IMR-90 (cell line): ENCODE measurements around the gene OPCML. TPM values are rescaled to one million over a fixed set of nuclear protein-coding genes. Genes with fewer than 3 reads are reported as not detected.

Experiments used
- ATAC-seq: fragments of 200-7000 bp; cut with Tn5 transposase; 2 replicates; pipeline ENCODE4 v1.9.1; 2020; ENCODE audit warnings: low read depth, mild to moderate bottlenecking, moderate library complexity
- BruUV-seq: library from RNA; stranded (reverse); fragments of 400-500 nt; replicated peaks from 2 replicates; lab custom pipeline; 2021; lab: Mats Ljungman, UMichigan
- CTCF ChIA-PET: fragments of 300-600 bp; formaldehyde crosslinking; extraction: SDS; loops from one replicate; lab custom pipeline; 2021; ENCODE audit warnings: antibody characterized with exemption; lab: Yijun Ruan, JAX
- POLR2A ChIA-PET: fragments of 300-600 bp; sonication (Branson Sonifier 250); formaldehyde crosslinking; loops from one replicate; lab custom pipeline; 2022; ENCODE audit warnings: antibody characterized with exemption; ENCODE audit not compliant: unreplicated experiment; lab: Charles Lee
- DNase-seq: peaks from one replicate; pipeline ENCODE4 v3.0.0; 2013
- H2AFZ ChIP-seq: replicated peaks from 2 replicates; pipeline ENCODE3; 2013; ENCODE audit warnings: low read length, mild to moderate bottlenecking; ENCODE audit not compliant: poor library complexity
- H2AK5ac ChIP-seq: 2 replicates; pipeline ENCODE4 v1.6.1; 2013; ENCODE audit warnings: low read depth, low read length, inconsistent platforms
- H2AK9ac ChIP-seq: replicated peaks from 2 replicates; pipeline ENCODE3; 2013; ENCODE audit warnings: mild to moderate bottlenecking, low read depth, low read length, moderate library complexity; ENCODE audit not compliant: poor library complexity
- H2BK120ac ChIP-seq: 2 replicates; pipeline ENCODE4 v1.6.1; 2013; ENCODE audit warnings: low read depth, low read length, inconsistent platforms
- H2BK15ac ChIP-seq: 3 replicates; pipeline ENCODE4 v1.6.1; 2013; ENCODE audit warnings: low read depth, low read length, inconsistent platforms
- H2BK20ac ChIP-seq: 2 replicates; pipeline ENCODE4 v1.6.1; 2013; ENCODE audit warnings: low read depth, mild to moderate bottlenecking, inconsistent platforms, low read length, moderate library complexity
- H2BK5ac ChIP-seq: 2 replicates; pipeline ENCODE4 v1.6.1; 2013; ENCODE audit warnings: mild to moderate bottlenecking, low read depth, low read length, inconsistent platforms; ENCODE audit not compliant: poor library complexity, severe bottlenecking
- H3K14ac ChIP-seq: replicated peaks from 2 replicates; pipeline ENCODE4 v1.6.1; 2013; ENCODE audit warnings: low read depth, low read length, inconsistent platforms
- H3K18ac ChIP-seq: 2 replicates; pipeline ENCODE4 v1.6.1; 2013; ENCODE audit warnings: low read depth, low read length, control low read depth
- H3K23ac ChIP-seq: 2 replicates; pipeline ENCODE4 v1.6.1; 2013; ENCODE audit warnings: low read depth, low read length, inconsistent platforms
- H3K27ac ChIP-seq: 2 replicates; pipeline ENCODE4 v1.5.1; 2013; ENCODE audit warnings: mild to moderate bottlenecking, control low read depth, low read length; ENCODE audit not compliant: insufficient read depth
- H3K27me3 ChIP-seq: 2 replicates; pipeline ENCODE4 v1.6.1; 2013; ENCODE audit warnings: low read length; ENCODE audit not compliant: control insufficient read depth, insufficient read depth
- H3K36me3 ChIP-seq: 2 replicates; pipeline ENCODE4 v1.6.1; 2013; ENCODE audit warnings: low read length, mixed read lengths; ENCODE audit not compliant: control insufficient read depth, insufficient read depth
- H3K4ac ChIP-seq: 2 replicates; pipeline ENCODE4 v1.6.1; 2013; ENCODE audit warnings: low read depth, low read length, inconsistent platforms
- H3K4me1 ChIP-seq: 2 replicates; pipeline ENCODE4 v1.6.1; 2013; ENCODE audit warnings: low read length, mixed read lengths; ENCODE audit not compliant: control insufficient read depth, insufficient read depth
- H3K4me2 ChIP-seq: 2 replicates; pipeline ENCODE4 v1.6.1; 2013; ENCODE audit warnings: low read depth, mild to moderate bottlenecking, control low read depth, low read length, moderate library complexity
- H3K4me3 ChIP-seq: 2 replicates; pipeline ENCODE4 v1.5.1; 2013; ENCODE audit warnings: low read depth, mild to moderate bottlenecking, control low read depth, low read length, moderate library complexity; ENCODE audit not compliant: insufficient read depth
- H3K56ac ChIP-seq: 2 replicates; pipeline ENCODE4 v1.6.1; 2013; ENCODE audit warnings: low read length, inconsistent platforms; ENCODE audit not compliant: insufficient read depth; ENCODE audit errors: extremely low read depth
- H3K79me1 ChIP-seq, 2 experiments: 2 replicates each; pipeline ENCODE4 v1.6.1; 2013; ENCODE audit warnings: low read length in 2 of 2, inconsistent platforms in 1 of 2, low read depth in 1 of 2
- H3K9ac ChIP-seq: 2 replicates; pipeline ENCODE4 v1.6.1; 2013; ENCODE audit warnings: low read depth, low read length, control low read depth
- H3K9me1 ChIP-seq: 2 replicates; pipeline ENCODE4 v1.6.1; 2013; ENCODE audit warnings: low read length, inconsistent platforms; ENCODE audit not compliant: insufficient read depth
- H3K9me3 ChIP-seq: 2 replicates; pipeline ENCODE4 v1.6.1; 2013; ENCODE audit warnings: low read length; ENCODE audit not compliant: control insufficient read depth, insufficient read depth
- H4K20me1 ChIP-seq: 2 replicates; pipeline ENCODE4 v1.6.1; 2013; ENCODE audit warnings: low read length, inconsistent platforms; ENCODE audit not compliant: insufficient read depth
- H4K5ac ChIP-seq: 2 replicates; pipeline ENCODE4 v1.6.1; 2013; ENCODE audit warnings: mild to moderate bottlenecking, low read depth, low read length, control low read depth
- H4K8ac ChIP-seq, 2 experiments: 2 replicates each; pipeline ENCODE4 v1.6.1; 2013; ENCODE audit warnings: low read depth in 2 of 2, low read length in 2 of 2, control low read depth in 1 of 2, inconsistent platforms in 1 of 2
- H4K91ac ChIP-seq: 2 replicates; pipeline ENCODE4 v1.6.1; 2013; ENCODE audit warnings: low read depth, low read length, inconsistent platforms; ENCODE audit not compliant: insufficient read depth
- BHLHE40 ChIP-seq: fragments of 150-350 bp; IDR thresholded peaks from 2 replicates; pipeline ENCODE4 v1.6.1; 2016; ENCODE audit warnings: mild to moderate bottlenecking, low read depth, low read length
- CEBPB ChIP-seq: IDR thresholded peaks from 2 replicates; pipeline ENCODE4 v1.6.1; 2012; ENCODE audit warnings: low read depth, low read length, improper control_type of control experiment
- CHD1 ChIP-seq: IDR thresholded peaks from 2 replicates; pipeline ENCODE4 v1.6.1; 2012; ENCODE audit warnings: low read depth, low read length, improper control_type of control experiment
- FOS ChIP-seq: fragments of 150-350 bp; IDR thresholded peaks from 2 replicates; pipeline ENCODE4 v1.6.1; 2016; ENCODE audit warnings: low read depth, low read length
- MAFK ChIP-seq: IDR thresholded peaks from 2 replicates; pipeline ENCODE4 v1.6.1; 2012; ENCODE audit warnings: low read depth, low read length, improper control_type of control experiment
- MAZ ChIP-seq: IDR thresholded peaks from 2 replicates; pipeline ENCODE4 v1.6.1; 2012; ENCODE audit warnings: low read depth, mild to moderate bottlenecking, low read length, improper control_type of control experiment, moderate library complexity, borderline replicate concordance
- MXI1 ChIP-seq: IDR thresholded peaks from 2 replicates; pipeline ENCODE4 v1.6.1; 2012; ENCODE audit warnings: low read depth, mild to moderate bottlenecking, low read length, moderate library complexity, borderline replicate concordance
- NFE2L2 ChIP-seq: fragments of 150-350 bp; IDR thresholded peaks from 2 replicates; pipeline ENCODE4 v1.6.1; 2016; ENCODE audit warnings: low read depth, mild to moderate bottlenecking, low read length
- POLR2A ChIP-seq: IDR thresholded peaks from 2 replicates; pipeline ENCODE4 v1.6.1; 2012; ENCODE audit warnings: mild to moderate bottlenecking, low read depth, low read length
- RAD21 ChIP-seq: IDR thresholded peaks from 2 replicates; pipeline ENCODE4 v1.6.1; 2012; ENCODE audit warnings: low read length, improper control_type of control experiment
- RCOR1 ChIP-seq: IDR thresholded peaks from 2 replicates; pipeline ENCODE4 v1.6.1; 2012; ENCODE audit warnings: mild to moderate bottlenecking, low read length, improper control_type of control experiment; ENCODE audit not compliant: insufficient replicate concordance
- RFX5 ChIP-seq: IDR thresholded peaks from 2 replicates; pipeline ENCODE4 v1.8.0; 2012; ENCODE audit warnings: low read depth, mild to moderate bottlenecking, low read length, moderate library complexity
- SMC3 ChIP-seq: fragments of 150-350 bp; IDR thresholded peaks from 2 replicates; pipeline ENCODE4 v1.6.1; 2016; ENCODE audit warnings: low read depth, mild to moderate bottlenecking, antibody characterized with exemption, low read length, moderate library complexity
- WGBS, 2 experiments: methylation state at CpG; one replicate each; pipeline versions ENCODE4 v1.1.5 to v1.1.7; 2013; ENCODE audit warnings: missing lambda C conversion rate in 2 of 2; ENCODE audit not compliant: insufficient read length in 1 of 2; ENCODE audit errors: extremely low coverage in 2 of 2; 5-methylcytosine and 5-hydroxymethylcytosine counted together
- dilution Hi-C: fragments of 300-500 bp; cut with HindIII; formaldehyde crosslinking; loops from one replicate; pipeline ENCODE4 v1.14.3; 2018; ENCODE audit warnings: low sequenced_read_pairs; ENCODE audit not compliant: unreplicated experiment
- in situ Hi-C: fragments of 300-500 bp; cut with MboI; formaldehyde crosslinking; loops from 3 replicates; pipeline ENCODE4 v1.14.3; 2019; ENCODE audit warnings: low sequenced_read_pairs, inconsistent platforms, mixed read lengths
- intact Hi-C: fragments of 100-400 bp; cut with micrococcal nuclease; formaldehyde crosslinking; loops from 2 replicates; pipeline ENCODE4 v1.10.0; 2022
- polyA plus RNA-seq, 3 experiments: library from polyadenylated mRNA; depleted of rRNA; stranded (reverse); fragments of >200 nt; gene quantifications; 2 replicates each; pipeline ENCODE4 v1.2.3, GENCODE V29; 2012; ENCODE audit warnings: low replicate concordance in 1 of 3
- total RNA-seq: library from RNA; depleted of rRNA; stranded (reverse); fragments of >200 nt; gene quantifications from 2 replicates; pipeline ENCODE4 v1.2.3, GENCODE V29; 2012
- TF ChIP-seq, protein P1 (sequence below): fragments of 150-350 bp; IDR thresholded peaks from 2 replicates; pipeline ENCODE4 v1.6.1; 2016; ENCODE audit warnings: low read depth, mild to moderate bottlenecking, low read length, moderate library complexity, borderline replicate concordance
- TF ChIP-seq, protein P2 (sequence below): conservative IDR thresholded peaks from 2 replicates; pipeline ENCODE4 v1.5.1; 2012; ENCODE audit warnings: mild to moderate bottlenecking, low read depth, low read length, improper control_type of control experiment
- TF ChIP-seq, protein P3 (sequence below): fragments of 150-350 bp; IDR thresholded peaks from 2 replicates; pipeline ENCODE4 v1.6.1; 2017; ENCODE audit warnings: mild to moderate bottlenecking, antibody characterized with exemption, low read length, low read depth

Gene OPCML
- total and polyA plus RNA-seq, 2 of the 4 experiments (the other 2 are of a cell fraction), result under 0.01 to 2.6 TPM

DNA sequence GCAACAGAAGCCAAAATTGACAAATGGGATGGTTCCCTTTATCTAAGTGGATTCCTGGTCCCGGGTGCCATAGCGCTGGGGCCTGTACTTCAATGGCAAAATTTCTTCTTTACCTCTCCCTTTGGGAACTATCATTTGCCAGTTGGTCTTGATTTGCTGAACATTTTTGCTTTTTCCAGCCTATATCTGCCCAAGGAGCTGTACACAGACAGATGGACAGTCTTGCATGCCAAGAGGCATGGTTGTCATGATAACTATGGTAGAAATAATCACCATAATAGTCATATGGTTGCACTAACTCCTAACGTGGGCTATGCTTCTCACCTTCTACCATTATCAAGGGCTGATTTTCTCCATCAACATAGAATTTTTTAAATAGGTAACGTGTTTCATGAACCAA, 1030.9 kb downstream of the OPCML start:
- H3K4me1 ChIP-seq, result no peaks in the 10 kb centered on the region
- no peaks in the 10 kb centered on the region for H3K79me1 ChIP-seq
- no peak overlapping the region for H2AK5ac ChIP-seq
- H4K20me1 ChIP-seq, result no peaks in the 10 kb centered on the region
- H3K9me1 ChIP-seq, result no peaks in the 10 kb centered on the region
- no peaks in the 10 kb centered on the region for H3K36me3 ChIP-seq
- H3K14ac ChIP-seq, result no peak overlapping the region
- H3K56ac ChIP-seq, result no peak overlapping the region
- intact Hi-C loops, result no loop called here
- ChIA-PET CTCF (no interaction called here), POLR2A (no interaction called here)
- BruUV-seq, result no TSS peak
- H3K18ac ChIP-seq, result no peak overlapping the region
- H2AK9ac ChIP-seq, result no peak overlapping the region
- no peak overlapping the region for H2BK5ac ChIP-seq
- no peak overlapping the region for H3K9ac ChIP-seq
- no peak overlapping the region for H3K4me3 ChIP-seq
- TF ChIP-seq POLR2A, result no peak
- no peak for TF ChIP-seq CEBPB
- no peak for TF ChIP-seq RCOR1
- no peak for TF ChIP-seq MAFK
- no peak for TF ChIP-seq CHD1
- TF ChIP-seq, protein P1, sequence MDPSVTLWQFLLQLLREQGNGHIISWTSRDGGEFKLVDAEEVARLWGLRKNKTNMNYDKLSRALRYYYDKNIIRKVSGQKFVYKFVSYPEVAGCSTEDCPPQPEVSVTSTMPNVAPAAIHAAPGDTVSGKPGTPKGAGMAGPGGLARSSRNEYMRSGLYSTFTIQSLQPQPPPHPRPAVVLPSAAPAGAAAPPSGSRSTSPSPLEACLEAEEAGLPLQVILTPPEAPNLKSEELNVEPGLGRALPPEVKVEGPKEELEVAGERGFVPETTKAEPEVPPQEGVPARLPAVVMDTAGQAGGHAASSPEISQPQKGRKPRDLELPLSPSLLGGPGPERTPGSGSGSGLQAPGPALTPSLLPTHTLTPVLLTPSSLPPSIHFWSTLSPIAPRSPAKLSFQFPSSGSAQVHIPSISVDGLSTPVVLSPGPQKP, result no peak
- TF ChIP-seq, protein P2, sequence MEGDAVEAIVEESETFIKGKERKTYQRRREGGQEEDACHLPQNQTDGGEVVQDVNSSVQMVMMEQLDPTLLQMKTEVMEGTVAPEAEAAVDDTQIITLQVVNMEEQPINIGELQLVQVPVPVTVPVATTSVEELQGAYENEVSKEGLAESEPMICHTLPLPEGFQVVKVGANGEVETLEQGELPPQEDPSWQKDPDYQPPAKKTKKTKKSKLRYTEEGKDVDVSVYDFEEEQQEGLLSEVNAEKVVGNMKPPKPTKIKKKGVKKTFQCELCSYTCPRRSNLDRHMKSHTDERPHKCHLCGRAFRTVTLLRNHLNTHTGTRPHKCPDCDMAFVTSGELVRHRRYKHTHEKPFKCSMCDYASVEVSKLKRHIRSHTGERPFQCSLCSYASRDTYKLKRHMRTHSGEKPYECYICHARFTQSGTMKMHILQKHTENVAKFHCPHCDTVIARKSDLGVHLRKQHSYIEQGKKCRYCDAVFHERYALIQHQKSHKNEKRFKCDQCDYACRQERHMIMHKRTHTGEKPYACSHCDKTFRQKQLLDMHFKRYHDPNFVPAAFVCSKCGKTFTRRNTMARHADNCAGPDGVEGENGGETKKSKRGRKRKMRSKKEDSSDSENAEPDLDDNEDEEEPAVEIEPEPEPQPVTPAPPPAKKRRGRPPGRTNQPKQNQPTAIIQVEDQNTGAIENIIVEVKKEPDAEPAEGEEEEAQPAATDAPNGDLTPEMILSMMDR, result no peak
- no peak for TF ChIP-seq SMC3
- TF ChIP-seq FOS, result no peak
- TF ChIP-seq BHLHE40, result no peak
- no peak for TF ChIP-seq MAZ
- TF ChIP-seq RAD21, result no peak
- no peak for TF ChIP-seq MXI1
- TF ChIP-seq, protein P3, sequence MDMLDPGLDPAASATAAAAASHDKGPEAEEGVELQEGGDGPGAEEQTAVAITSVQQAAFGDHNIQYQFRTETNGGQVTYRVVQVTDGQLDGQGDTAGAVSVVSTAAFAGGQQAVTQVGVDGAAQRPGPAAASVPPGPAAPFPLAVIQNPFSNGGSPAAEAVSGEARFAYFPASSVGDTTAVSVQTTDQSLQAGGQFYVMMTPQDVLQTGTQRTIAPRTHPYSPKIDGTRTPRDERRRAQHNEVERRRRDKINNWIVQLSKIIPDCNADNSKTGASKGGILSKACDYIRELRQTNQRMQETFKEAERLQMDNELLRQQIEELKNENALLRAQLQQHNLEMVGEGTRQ, result no peak
- TF ChIP-seq RFX5, result no peak
- TF ChIP-seq NFE2L2, result no peak
- dilution Hi-C loops, result no loop called here
- H3K4ac ChIP-seq, result no peak overlapping the region
- no peak overlapping the region for H4K8ac ChIP-seq
- H2BK15ac ChIP-seq, result no peak overlapping the region
- no peaks in the 10 kb centered on the region for H3K9me3 ChIP-seq
- ATAC-seq, result no peak
- no peak overlapping the region for H3K4me2 ChIP-seq
- H2AFZ ChIP-seq, result no peak overlapping the region
- no peak overlapping the region for H2BK20ac ChIP-seq
- WGBS, 2 experiments, result 100% methylated on average over 1 of the region's 4 CpGs; no CpG with 5 or more reads in 1 of the 2 experiments
- no peak for DNase-seq
- H3K27me3 ChIP-seq, result no peaks in the 10 kb centered on the region
- H3K23ac ChIP-seq, result no peak overlapping the region
- H3K27ac ChIP-seq, result no peak overlapping the region
- no peak overlapping the region for H2BK120ac ChIP-seq
- no peak overlapping the region for H4K91ac ChIP-seq
- H4K5ac ChIP-seq, result no peak overlapping the region
- in situ Hi-C loops, result no loop called here
